ENCODE data around the gene MACROD2.

Gene MACROD2

DNA sequence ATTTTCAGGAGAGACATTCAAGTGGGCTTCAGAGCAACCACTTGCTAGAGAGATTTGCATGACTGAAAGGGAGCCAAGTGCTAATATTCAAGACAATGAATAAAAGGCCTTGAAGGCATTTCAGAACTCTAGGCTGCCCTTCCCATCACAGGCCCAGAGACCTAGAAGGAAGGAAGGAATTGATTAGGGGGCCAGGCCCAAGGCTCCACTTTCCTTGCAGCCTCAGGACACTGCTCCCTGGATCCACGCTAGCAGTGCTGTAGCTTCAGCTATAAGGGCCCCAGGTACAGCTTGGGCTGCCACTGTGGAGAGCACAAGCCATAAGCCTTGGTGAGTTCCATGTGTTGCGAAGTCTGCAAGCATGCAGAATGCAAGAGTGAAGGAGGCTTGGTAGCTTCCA, 1074.0 kb downstream of the MACROD2 start:
- no peak for DNase-seq (ENCODE audit: low spot score)
- FAIRE-seq: no peak

- FAIRE-seq: no peak
- no peak for DNase-seq (ENCODE audit: low spot score)
Measured at GRCh38 chr20:15071085-15071808, 1075.9 kb downstream of the MACROD2 start.

- FAIRE-seq (no peak), DNase-seq (ENCODE audit: low spot score) (no peak)
Measured at GRCh38 chr20:15072316-15072715, 1077.0 kb downstream of the MACROD2 start.

GRCh38 chr20:15075586-15075985, 1080.3 kb downstream of the MACROD2 start:
- DNase-seq (ENCODE audit: low spot score) (no peak), FAIRE-seq (no peak)

GRCh38 chr20:15076785-15077184, 1081.5 kb downstream of the MACROD2 start:
- DNase-seq (ENCODE audit: low spot score) (no peak), FAIRE-seq (no peak)

DNA sequence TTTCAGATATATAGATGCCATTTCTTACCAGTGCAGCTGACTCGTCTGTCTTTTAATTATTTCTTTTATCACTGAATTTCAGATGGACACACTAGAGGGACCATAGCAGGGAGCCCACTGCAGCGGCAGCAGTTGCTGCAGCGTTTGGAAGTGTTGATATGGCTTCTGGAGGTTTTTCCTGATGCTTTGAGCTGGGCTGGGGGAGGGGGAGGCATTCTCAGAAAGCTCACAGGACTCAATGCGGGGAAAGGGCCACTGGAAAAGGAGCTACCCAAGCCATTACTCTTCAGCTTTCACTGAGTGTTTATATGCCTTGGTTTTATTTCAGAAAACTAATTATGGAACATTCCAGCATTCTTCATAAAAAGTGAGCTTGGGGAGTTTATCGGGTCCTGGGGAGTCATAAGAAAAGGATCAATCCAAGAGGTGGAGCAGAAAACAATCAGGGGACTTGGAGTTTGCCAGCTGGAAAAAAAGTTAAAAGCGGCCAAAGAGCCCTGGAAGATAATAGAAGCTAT, 1082.5 kb downstream of the MACROD2 start:
- DNase-seq (ENCODE audit: low spot score) (no peak), FAIRE-seq (no peak)

DNA sequence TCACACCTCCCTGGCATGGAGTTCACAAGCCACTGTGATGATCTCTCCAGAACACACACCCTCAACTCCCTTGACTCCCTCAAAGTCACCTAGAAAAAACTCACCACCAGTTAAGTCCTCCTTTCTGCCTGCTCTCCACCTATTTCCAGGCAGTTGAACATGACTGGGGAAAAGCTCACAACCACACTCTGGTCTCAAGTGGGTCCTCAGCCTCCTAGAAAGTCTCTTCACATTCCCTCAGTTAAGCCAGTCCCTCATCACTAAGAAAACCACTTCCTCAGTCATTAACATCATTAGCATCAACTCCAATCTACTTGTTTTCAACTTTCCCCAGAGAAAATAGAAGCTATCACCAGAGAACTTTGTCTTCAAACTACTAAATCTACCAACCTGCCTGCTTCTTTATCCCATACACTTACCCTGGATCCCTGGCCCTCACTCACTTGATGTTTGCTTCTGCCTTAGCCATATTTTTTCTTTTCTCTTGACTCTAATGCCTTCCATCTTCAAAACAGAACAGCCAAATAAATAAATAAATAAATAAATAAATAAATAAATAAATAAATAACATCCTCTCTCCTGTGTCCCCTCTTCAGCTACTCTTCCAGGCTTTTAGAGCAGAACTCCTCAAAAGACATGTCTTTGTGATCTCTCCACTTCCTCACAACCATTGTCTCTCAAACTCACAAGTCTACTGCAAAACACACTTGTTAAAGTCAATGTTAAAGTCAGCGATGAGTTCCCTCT, 1084.5 kb downstream of the MACROD2 start:
- no peak for DNase-seq (ENCODE audit: low spot score)
- no peak for FAIRE-seq

GRCh38 chr20:15081261-15081660, 1085.9 kb downstream of the MACROD2 start:
- DNase-seq (ENCODE audit: low spot score) (no peak), FAIRE-seq (no peak)

DNA sequence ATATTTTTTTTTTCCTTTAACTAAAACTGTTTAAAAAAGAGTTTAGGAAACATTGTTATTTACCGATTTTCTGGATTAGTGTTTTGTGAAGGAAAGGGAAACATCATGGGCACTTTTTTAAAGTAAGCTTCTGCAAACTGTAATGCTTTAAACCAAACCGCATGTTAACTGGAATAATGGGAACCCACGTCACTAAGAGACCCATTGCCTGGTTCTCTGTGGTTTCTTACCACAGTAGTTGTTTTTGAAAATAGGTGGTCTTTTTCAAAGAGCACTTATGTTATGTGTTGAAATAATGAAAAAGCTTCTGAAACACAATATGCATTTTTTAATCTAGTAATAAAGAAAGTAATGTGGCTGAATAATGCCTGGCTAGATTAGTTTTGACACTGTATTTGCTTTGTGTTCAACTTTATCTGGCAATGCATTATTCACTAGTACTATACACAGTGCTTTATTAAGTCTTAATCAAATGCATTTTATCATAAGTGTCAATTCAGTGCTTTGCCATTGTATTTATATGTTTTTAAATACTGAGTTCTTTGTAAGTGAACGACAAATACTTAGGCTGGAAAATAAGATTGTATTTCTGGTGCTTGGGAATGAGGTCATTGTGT, 1096.2 kb downstream of the MACROD2 start:
- FAIRE-seq: no peak
- DNase-seq (ENCODE audit: low spot score): no peak

DNA sequence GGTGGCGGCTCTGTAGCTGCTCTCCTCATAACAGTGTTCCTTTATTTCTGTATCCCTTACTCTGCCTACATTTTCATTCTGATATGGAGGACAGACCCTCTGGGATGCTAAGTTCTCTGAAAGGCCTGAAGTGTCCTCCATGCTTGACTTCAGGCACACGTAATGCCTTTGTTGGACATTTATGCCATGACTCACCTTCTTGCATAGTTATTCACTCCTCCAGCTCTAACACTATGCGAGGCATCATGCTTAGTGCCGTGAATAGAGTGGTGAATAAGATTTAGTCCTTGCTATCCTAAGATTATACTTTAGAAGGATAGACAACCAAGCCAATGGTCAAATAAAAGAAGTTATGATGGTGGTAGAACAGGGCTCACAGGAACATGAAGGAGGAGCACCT, 1103.0 kb downstream of the MACROD2 start:
- DNase-seq (ENCODE audit: low spot score) (no peak), FAIRE-seq (no peak)

GRCh38 chr20:15099130-15099529, 1103.8 kb downstream of the MACROD2 start:
- FAIRE-seq (no peak), DNase-seq (ENCODE audit: low spot score) (no peak)

DNA sequence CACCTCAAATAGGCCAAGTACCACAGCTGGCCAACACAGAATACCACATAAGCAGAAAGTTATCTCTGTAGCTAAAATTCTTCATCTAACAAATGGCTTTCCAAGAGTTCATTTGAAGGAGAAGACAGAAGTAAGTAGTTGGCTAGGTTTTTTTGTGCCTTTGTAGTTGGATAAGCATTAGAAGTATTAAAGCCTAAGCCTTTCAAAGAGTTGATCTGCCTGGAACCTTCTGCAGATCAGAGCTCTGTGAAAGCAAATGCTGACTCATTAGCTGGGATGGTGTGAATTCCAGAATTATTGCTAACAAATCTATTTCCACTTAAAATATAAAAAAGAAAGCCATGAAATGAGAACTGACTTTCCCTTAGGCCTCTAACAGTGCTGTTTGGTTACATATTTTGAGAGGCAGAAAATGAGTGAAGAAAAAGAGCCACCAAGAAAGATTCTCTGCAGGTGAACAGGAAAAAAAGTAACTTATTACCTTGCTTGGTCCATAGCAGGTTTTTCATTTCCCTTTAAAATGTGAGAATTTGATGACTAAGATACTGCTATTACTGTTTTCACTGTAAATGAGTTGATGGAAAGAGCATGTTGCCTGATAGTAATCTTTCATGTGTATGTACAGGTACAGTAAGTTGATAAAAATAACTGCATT, 1105.3 kb downstream of the MACROD2 start:
- DNase-seq (ENCODE audit: low spot score) (no peak), FAIRE-seq (no peak)

DNA sequence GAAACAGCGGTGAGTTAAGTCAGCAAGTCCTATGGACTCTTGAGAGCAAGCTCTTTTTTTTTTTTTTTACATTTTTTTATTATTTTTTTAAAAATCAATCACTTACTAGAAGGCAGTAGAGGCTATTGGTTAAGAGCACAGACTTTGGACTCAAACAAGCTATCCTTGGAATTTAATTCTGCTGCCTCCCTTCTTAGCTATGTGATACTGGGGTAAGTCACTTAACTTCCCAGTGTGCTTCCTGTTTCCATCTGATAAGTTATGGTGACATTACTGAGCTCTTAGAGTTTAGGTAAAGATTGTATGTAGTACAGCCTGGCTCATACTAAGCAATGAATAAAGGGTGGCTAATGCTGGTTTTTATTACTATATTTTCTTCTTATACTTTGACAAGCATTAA, 1112.6 kb downstream of the MACROD2 start:
- DNase-seq (ENCODE audit: low spot score) (no peak), FAIRE-seq (no peak)

- FAIRE-seq (no peak), DNase-seq (ENCODE audit: low spot score) (no peak)
Measured at GRCh38 chr20:15109494-15109893, 1114.2 kb downstream of the MACROD2 start.

DNA sequence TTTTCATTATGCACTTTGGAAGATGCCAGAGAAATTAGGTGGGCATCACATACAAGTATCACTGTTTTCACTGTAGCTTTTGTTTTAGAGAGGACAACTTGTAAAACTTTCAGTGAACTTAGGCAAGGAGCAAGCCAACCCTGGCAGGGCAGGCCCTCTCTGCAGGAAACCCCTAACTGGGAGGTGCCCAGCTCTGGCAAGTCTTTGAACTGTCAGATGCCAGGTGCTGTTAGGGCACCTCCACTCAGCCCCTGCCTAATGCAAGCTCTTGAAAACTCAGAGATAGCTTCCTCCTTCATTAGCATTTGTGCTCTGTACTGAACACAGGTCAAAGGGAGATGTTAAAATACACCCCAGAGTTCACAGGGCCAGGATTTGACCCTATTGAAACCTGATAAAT, 1116.3 kb downstream of the MACROD2 start:
- FAIRE-seq: no peak
- no peak for DNase-seq (ENCODE audit: low spot score)

GRCh38 chr20:15113144-15113773, 1117.9 kb downstream of the MACROD2 start:
- FAIRE-seq: no peak
- no peak for DNase-seq (ENCODE audit: low spot score)

- DNase-seq (ENCODE audit: low spot score) (no peak), FAIRE-seq (no peak)
Measured at GRCh38 chr20:15119852-15120487, 1124.7 kb downstream of the MACROD2 start.

DNA sequence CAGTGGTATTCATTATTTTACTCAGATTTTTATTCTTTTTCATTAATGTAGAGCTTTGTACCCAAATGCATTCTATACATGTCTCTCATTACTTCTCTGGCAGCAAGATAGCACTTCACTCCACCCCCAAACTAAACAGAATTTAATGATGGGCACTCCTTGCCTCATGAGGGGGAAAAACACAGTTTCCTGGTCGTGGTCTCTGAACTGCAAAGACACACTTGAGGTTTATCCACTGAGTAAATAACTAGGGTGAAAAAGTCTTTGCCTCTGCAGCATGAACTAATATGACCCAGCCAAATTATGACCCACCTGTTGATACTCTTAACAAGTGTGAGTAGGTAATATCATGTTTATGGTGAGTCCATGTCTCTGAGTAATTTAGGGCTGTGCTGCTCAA, 1127.3 kb downstream of the MACROD2 start:
- FAIRE-seq (no peak), DNase-seq (ENCODE audit: low spot score) (no peak)

DNA sequence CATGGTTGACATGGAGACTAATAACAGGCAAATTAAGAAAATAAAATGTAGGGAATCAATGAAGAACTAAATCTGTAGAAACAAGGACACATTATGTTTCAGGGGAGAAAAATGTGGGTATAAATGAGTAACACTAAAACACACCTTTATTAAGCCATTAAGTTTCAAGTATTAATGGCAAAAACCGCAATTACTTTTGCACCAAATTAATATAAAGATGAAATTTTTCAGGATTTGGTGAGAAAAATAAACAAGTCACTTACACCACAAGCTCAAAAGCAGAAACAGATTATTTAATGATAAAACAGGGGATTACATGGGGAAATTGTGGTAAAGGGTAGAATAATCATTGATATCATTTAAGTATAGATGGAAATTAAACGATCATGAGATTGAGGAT, 1135.9 kb downstream of the MACROD2 start:
- no peak for DNase-seq (ENCODE audit: low spot score)
- FAIRE-seq: no peak

DNA sequence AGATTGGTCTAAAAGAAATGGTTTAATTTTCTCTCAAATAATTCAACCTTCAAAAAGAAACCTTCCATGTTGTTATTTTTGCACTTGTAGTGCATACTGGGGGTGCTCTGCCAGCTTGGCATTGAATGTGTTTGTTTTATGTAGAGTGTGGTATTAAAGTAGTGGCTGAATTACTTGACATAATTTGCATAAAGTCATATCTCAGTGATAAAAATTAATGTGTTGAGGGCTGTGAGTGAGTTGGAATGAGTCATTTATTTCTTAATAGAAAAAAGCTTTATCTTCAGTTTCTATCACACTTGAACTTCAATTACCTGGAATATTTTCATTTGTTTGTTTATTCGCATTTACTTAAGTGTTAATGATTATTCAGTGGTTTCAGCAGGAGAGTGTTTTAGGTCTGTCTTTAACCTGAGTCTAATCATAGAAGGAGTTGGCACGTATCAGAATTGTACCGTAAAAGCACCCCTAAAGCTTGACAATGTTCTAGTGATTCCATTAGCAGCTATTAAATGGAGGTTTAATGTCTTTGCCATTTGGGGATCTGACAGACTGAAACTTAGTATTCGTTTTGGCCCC, 1143.3 kb downstream of the MACROD2 start:
- DNase-seq (ENCODE audit: low spot score): no peak
- no peak for FAIRE-seq

DNA sequence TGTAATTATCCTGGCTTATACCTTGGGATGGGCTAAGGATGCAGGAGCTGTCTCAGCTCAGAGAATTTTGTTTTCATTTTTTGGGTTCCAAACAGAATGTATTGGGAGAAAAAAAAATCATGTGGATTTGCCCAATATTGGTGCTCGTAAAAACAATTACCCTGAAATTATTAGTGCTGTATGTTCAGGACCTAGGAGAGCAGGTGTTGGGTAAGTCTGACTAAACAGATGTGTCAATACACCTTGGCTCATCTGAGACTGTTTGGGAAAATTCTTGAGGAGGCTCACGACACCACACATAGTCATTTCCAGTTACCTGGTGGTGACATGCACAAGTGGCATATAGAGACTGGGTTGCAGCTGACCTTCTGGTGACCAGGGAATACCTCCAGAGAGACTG, 1144.2 kb downstream of the MACROD2 start:
- FAIRE-seq (no peak), DNase-seq (ENCODE audit: low spot score) (no peak)

Data from RCC 7860 (cell line).